Stimulated activated CD4-positive, alpha-beta T cell treated with anti-CD3 and anti-CD28 coated beads, Interleukin-15, amount 100 ng/mL, for 48 hours (primary cell): ENCODE measurements around the gene RPS6KL1.
"Not testable (repeated sequence)": the region's sequence is repeated elsewhere in the genome, so short reads cannot be mapped to it uniquely, and the experiment has no call there.

ENCODE experiments used
- DNase-seq, 2 donors: peaks; one replicate each; pipeline ENCODE4 v3.0.0-alpha.2; 2020; ENCODE audit warnings: low read depth in 2 of 2

Gene RPS6KL1

GRCh38 chr14:74934476-74935359, 11.7 kb upstream of the RPS6KL1 start:
- DNase-seq, result no peak

GRCh38 chr14:74934041-74934440, 11.0 kb upstream of the RPS6KL1 start:
- DNase-seq, result no peak

- DNase-seq, result not testable (repeated sequence)
Observed at GRCh38 chr14:74932936-74933335, 9.9 kb upstream of the RPS6KL1 start.

GRCh38 chr14:74932401-74932901, 9.4 kb upstream of the RPS6KL1 start:
- DNase-seq, result no peak

GRCh38 chr14:74931744-74932143, 8.7 kb upstream of the RPS6KL1 start:
- not testable (repeated sequence) for DNase-seq

GRCh38 chr14:74929242-74929641, 6.2 kb upstream of the RPS6KL1 start:
- no peak for DNase-seq

- DNase-seq, result no peak
Observed at GRCh38 chr14:74927225-74927624, 4.2 kb upstream of the RPS6KL1 start.

GRCh38 chr14:74924061-74924460, 1.0 kb upstream of the RPS6KL1 start:
- DNase-seq, result no peak

GRCh38 chr14:74921987-74922751, 891 bp downstream of the RPS6KL1 start:
- no peak for DNase-seq

GRCh38 chr14:74921053-74921620, 1.9 kb downstream of the RPS6KL1 start:
- no peak for DNase-seq

GRCh38 chr14:74920281-74920680, 2.8 kb downstream of the RPS6KL1 start:
- no peak for DNase-seq

GRCh38 chr14:74919421-74920165, 3.5 kb downstream of the RPS6KL1 start:
- DNase-seq, result no peak

GRCh38 chr14:74918380-74918779, 4.7 kb downstream of the RPS6KL1 start:
- DNase-seq, result no peak

- DNase-seq, result no peak
Observed at GRCh38 chr14:74917646-74918081, 5.4 kb downstream of the RPS6KL1 start.

- DNase-seq, result no peak
Observed at GRCh38 chr14:74917178-74917543, 5.9 kb downstream of the RPS6KL1 start.

GRCh38 chr14:74915826-74916225, 7.2 kb downstream of the RPS6KL1 start:
- DNase-seq, result no peak

GRCh38 chr14:74915426-74915825, 7.6 kb downstream of the RPS6KL1 start:
- DNase-seq, result no peak

GRCh38 chr14:74913986-74914573, 9.0 kb downstream of the RPS6KL1 start:
- no peak for DNase-seq

GRCh38 chr14:74913393-74913910, 9.6 kb downstream of the RPS6KL1 start:
- no peak for DNase-seq

GRCh38 chr14:74912801-74913200, 10.3 kb downstream of the RPS6KL1 start:
- DNase-seq, result no peak

GRCh38 chr14:74912111-74912510, 10.9 kb downstream of the RPS6KL1 start:
- DNase-seq, result no peak
